Measurements from ENCODE around the gene TMEM150C. TPM values are rescaled to one million over a fixed set of nuclear protein-coding genes. Genes with fewer than 3 reads are reported as not detected.

Gene TMEM150C
- total RNA-seq, 1 experiment from 2014 or later: 1.8 TPM

DNA sequence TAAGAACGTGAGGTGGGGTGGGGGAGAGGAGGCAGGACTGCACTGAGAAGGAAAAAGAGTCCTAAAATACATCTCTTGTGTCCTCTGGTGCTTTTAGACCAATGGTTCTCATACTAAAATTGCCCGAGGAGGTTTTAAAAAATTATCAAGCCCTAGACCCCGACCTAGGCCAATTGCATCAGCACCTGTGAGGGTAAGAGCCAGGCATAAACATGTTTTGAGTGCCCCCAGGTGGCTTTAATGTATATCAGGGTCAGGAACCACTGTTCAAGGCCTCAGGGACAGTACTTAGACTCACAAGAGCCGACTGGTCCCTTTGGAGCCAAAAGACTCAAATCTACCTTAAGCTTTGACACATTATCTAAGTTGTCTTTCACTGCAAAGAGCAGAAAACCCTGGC, 37.5 kb upstream of the TMEM150C start:
- BruUV-seq (replicated peaks): no TSS peak
- CTCF ChIA-PET: no interaction called here
- ATAC-seq: no peak
- POLR2A ChIA-PET: no interaction called here
- no peak overlapping the region for H3K27ac ChIP-seq (ENCODE audit: low read length)
- intact Hi-C loops (cut with micrococcal nuclease; ENCODE audit: unreplicated experiment) (no loop called here), in situ Hi-C loops (cut with HindIII; ENCODE audit: low pct_unique_long_range_greater_than_20kb, low sequenced_read_pairs) (no loop called here)
- no peaks in the 10 kb centered on the region for H3K36me3 ChIP-seq (ENCODE audit: control insufficient read depth, insufficient read depth, low read length)
- H3K4me3 ChIP-seq (ENCODE audit: low read depth in 2 of 2, low read length in 2 of 2): no peak overlapping the region
- DNase-seq (ENCODE audit: low read depth, low spot score): no peak
- H3K27me3 ChIP-seq (ENCODE audit: control insufficient read depth, insufficient read depth, low read length): 0 out of 2 replicates have a peak, but pooled peaks cover 3% of the 10 kb centered on the region
- H3K4me1 ChIP-seq (ENCODE audit: control insufficient read depth, insufficient read depth, low read length): no peaks in the 10 kb centered on the region
- TF ChIP-seq, protein P1, sequence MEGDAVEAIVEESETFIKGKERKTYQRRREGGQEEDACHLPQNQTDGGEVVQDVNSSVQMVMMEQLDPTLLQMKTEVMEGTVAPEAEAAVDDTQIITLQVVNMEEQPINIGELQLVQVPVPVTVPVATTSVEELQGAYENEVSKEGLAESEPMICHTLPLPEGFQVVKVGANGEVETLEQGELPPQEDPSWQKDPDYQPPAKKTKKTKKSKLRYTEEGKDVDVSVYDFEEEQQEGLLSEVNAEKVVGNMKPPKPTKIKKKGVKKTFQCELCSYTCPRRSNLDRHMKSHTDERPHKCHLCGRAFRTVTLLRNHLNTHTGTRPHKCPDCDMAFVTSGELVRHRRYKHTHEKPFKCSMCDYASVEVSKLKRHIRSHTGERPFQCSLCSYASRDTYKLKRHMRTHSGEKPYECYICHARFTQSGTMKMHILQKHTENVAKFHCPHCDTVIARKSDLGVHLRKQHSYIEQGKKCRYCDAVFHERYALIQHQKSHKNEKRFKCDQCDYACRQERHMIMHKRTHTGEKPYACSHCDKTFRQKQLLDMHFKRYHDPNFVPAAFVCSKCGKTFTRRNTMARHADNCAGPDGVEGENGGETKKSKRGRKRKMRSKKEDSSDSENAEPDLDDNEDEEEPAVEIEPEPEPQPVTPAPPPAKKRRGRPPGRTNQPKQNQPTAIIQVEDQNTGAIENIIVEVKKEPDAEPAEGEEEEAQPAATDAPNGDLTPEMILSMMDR (IDR thresholded peaks at IDR 0.05): no peak; the same call in 1 of the 2 replicates
- TF ChIP-seq POLR2AphosphoS5 (IDR thresholded peaks at IDR 0.05; ENCODE audit: low read depth, low read length) (no peak), SIN3A (IDR thresholded peaks at IDR 0.05; ENCODE audit: borderline replicate concordance, insufficient read depth, low read depth, low read length) (no peak), TCF7L2 (IDR thresholded peaks at IDR 0.05; ENCODE audit: low read depth, low read length) (no peak)
- TF ChIP-seq, protein P2, sequence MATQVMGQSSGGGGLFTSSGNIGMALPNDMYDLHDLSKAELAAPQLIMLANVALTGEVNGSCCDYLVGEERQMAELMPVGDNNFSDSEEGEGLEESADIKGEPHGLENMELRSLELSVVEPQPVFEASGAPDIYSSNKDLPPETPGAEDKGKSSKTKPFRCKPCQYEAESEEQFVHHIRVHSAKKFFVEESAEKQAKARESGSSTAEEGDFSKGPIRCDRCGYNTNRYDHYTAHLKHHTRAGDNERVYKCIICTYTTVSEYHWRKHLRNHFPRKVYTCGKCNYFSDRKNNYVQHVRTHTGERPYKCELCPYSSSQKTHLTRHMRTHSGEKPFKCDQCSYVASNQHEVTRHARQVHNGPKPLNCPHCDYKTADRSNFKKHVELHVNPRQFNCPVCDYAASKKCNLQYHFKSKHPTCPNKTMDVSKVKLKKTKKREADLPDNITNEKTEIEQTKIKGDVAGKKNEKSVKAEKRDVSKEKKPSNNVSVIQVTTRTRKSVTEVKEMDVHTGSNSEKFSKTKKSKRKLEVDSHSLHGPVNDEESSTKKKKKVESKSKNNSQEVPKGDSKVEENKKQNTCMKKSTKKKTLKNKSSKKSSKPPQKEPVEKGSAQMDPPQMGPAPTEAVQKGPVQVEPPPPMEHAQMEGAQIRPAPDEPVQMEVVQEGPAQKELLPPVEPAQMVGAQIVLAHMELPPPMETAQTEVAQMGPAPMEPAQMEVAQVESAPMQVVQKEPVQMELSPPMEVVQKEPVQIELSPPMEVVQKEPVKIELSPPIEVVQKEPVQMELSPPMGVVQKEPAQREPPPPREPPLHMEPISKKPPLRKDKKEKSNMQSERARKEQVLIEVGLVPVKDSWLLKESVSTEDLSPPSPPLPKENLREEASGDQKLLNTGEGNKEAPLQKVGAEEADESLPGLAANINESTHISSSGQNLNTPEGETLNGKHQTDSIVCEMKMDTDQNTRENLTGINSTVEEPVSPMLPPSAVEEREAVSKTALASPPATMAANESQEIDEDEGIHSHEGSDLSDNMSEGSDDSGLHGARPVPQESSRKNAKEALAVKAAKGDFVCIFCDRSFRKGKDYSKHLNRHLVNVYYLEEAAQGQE (IDR thresholded peaks at IDR 0.05; ENCODE audit: insufficient read depth in 1 of 2, low read depth in 2 of 2, low read length in 1 of 2): no peak
- H3K9me3 ChIP-seq (ENCODE audit: control insufficient read depth, insufficient read depth, low read depth, low read length): no peaks in the 10 kb centered on the region

DNA sequence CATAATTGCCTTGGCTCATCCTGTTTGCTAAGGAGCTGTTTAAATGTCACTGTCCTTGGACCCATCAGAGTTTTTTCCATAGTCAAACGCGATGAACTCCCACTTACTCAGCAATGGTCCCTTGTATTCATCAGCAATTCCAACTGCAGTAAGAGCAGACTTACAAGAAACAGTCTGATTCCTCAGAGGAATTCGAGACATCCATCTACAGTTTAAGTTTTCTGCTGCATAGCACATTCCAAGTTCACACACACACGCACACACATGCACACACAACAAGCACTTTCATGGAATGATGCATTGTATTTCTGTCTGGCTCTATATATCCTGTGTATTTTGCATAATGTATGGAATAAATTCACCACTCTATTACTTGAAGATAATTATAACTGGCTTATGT, 32.7 kb upstream of the TMEM150C start:
- TF ChIP-seq, protein P2 (IDR thresholded peaks at IDR 0.05; ENCODE audit: insufficient read depth in 1 of 2, low read depth in 2 of 2, low read length in 1 of 2): no peak
- TF ChIP-seq TCF7L2 (IDR thresholded peaks at IDR 0.05; ENCODE audit: low read depth, low read length) (no peak), POLR2AphosphoS5 (IDR thresholded peaks at IDR 0.05; ENCODE audit: low read depth, low read length) (no peak), SIN3A (IDR thresholded peaks at IDR 0.05; ENCODE audit: borderline replicate concordance, insufficient read depth, low read depth, low read length) (no peak)
- TF ChIP-seq, protein P1 (IDR thresholded peaks at IDR 0.05): no peak
- H3K9me3 ChIP-seq (ENCODE audit: control insufficient read depth, insufficient read depth, low read depth, low read length): no peaks in the 10 kb centered on the region
- in situ Hi-C loops (cut with HindIII; ENCODE audit: low pct_unique_long_range_greater_than_20kb, low sequenced_read_pairs): no loop called here
- POLR2A ChIA-PET: no interaction called here
- H3K4me1 ChIP-seq (ENCODE audit: control insufficient read depth, insufficient read depth, low read length): no peaks in the 10 kb centered on the region
- ATAC-seq (no peak), DNase-seq (ENCODE audit: low read depth, low spot score) (no peak)
- peaks cover 7% of the 10 kb centered on the region for H3K27me3 ChIP-seq (ENCODE audit: control insufficient read depth, insufficient read depth, low read length)
- CTCF ChIA-PET: no interaction called here
- no peak overlapping the region for H3K4me3 ChIP-seq (ENCODE audit: low read depth in 2 of 2, low read length in 2 of 2)
- no peak overlapping the region for H3K27ac ChIP-seq (ENCODE audit: low read length)
- intact Hi-C loops (cut with micrococcal nuclease; ENCODE audit: unreplicated experiment): no loop called here
- no TSS peak for BruUV-seq (replicated peaks)
- H3K36me3 ChIP-seq (ENCODE audit: control insufficient read depth, insufficient read depth, low read length): no peaks in the 10 kb centered on the region
